HEK293 (cell line): ENCODE results near the gene DCD.

Source experiments
- CTCF ChIP-seq: fragments of 450-650 bp; formaldehyde crosslinking; IDR thresholded peaks from 2 replicates; pipeline ENCODE4 v1.5.1; 2016; ENCODE audit warnings: missing biosample characterization, missing genetic modification characterization
- ZNF274 ChIP-seq, 2 experiments: fragments of 200-500 bp in 1 of 2; fragments of 450-650 bp in 1 of 2; sonication (Bioruptor generic) in 1 of 2; formaldehyde crosslinking in 1 of 2; IDR thresholded peaks; 2 replicates each; pipeline versions ENCODE4 v1.5.1 to v1.6.1; 2014 to 2016; ENCODE audit warnings: borderline replicate concordance in 1 of 2, inconsistent platforms in 1 of 2, low read length in 1 of 2, missing biosample characterization in 1 of 2, missing genetic modification characterization in 1 of 2
- ZNF529 ChIP-seq: fragments of 450-650 bp; formaldehyde crosslinking; IDR thresholded peaks from 2 replicates; pipeline ENCODE4 v1.5.1; 2017; ENCODE audit warnings: missing genetic modification characterization, missing biosample characterization; ENCODE audit not compliant: insufficient replicate concordance

GRCh38 chr12:54650889-54651288 lies 2.7 kb upstream of the DCD start:
- TF ChIP-seq CTCF (tag by site-specific recombination) (no peak), ZNF274 (IDR thresholded peaks at IDR 0.05; ENCODE audit: low read length) (no peak), ZNF274 (tag by site-specific recombination; IDR thresholded peaks at IDR 0.05; ENCODE audit: borderline replicate concordance) (no peak), ZNF529 (no peak)
